Activated naive CD8-positive, alpha-beta T cell treated with anti-CD3 and anti-CD28 coated beads, Interleukin-2, amount 10 ng/mL, durations not matched to agents 7 days and 5 days (primary cell): Measurements from ENCODE around the gene RTN4R. TPM values are rescaled to one million over a fixed set of nuclear protein-coding genes. Genes with fewer than 3 reads are reported as not detected.
"Not testable (repeated sequence)": the region's sequence is repeated elsewhere in the genome, so short reads cannot be mapped to it uniquely, and the experiment has no call there.

Experiments
- ATAC-seq: fragments of 150-1000 bp; cut with Tn5 transposase; one replicate; pipeline ENCODE4 v1.10.0; 2021; ENCODE audit warnings: low read depth, moderate library complexity
- POLR2A ChIA-PET: fragments of 350-600 bp; sonication (Branson Sonifier 250); formaldehyde crosslinking; loops from one replicate; lab custom pipeline; 2021; ENCODE audit warnings: antibody characterized with exemption; lab: Charles Lee
- DNase-seq: peaks from one replicate; pipeline ENCODE4 v3.0.0; 2021
- H3K27ac Mint-ChIP-seq: one replicate; pipeline ENCODE4 v1.8.0; 2022; ENCODE audit warnings: mild to moderate bottlenecking, mixed read lengths
- H3K27me3 Mint-ChIP-seq: one replicate; pipeline ENCODE4 v1.8.0; 2022; ENCODE audit warnings: mild to moderate bottlenecking, moderate library complexity, mixed read lengths
- H3K36me3 Mint-ChIP-seq: one replicate; pipeline ENCODE4 v1.8.0; 2021; ENCODE audit warnings: mild to moderate bottlenecking, mixed read lengths
- H3K4me1 Mint-ChIP-seq: one replicate; pipeline ENCODE4 v1.8.0; 2021; ENCODE audit warnings: mixed read lengths
- H3K4me3 Mint-ChIP-seq: one replicate; pipeline ENCODE4 v1.8.0; 2022; ENCODE audit warnings: mild to moderate bottlenecking, moderate library complexity, mixed read lengths
- H3K9me3 Mint-ChIP-seq: one replicate; pipeline ENCODE4 v1.8.0; 2021; ENCODE audit warnings: mixed read lengths
- total RNA-seq, 2 experiments: library from RNA; stranded (reverse); gene quantifications; one replicate each; pipeline ENCODE4 v1.2.3, GENCODE V29; 2021

Gene RTN4R
- total RNA-seq, 2 experiments from 2014 or later, result 5.7 to 6.1 TPM

DNA sequence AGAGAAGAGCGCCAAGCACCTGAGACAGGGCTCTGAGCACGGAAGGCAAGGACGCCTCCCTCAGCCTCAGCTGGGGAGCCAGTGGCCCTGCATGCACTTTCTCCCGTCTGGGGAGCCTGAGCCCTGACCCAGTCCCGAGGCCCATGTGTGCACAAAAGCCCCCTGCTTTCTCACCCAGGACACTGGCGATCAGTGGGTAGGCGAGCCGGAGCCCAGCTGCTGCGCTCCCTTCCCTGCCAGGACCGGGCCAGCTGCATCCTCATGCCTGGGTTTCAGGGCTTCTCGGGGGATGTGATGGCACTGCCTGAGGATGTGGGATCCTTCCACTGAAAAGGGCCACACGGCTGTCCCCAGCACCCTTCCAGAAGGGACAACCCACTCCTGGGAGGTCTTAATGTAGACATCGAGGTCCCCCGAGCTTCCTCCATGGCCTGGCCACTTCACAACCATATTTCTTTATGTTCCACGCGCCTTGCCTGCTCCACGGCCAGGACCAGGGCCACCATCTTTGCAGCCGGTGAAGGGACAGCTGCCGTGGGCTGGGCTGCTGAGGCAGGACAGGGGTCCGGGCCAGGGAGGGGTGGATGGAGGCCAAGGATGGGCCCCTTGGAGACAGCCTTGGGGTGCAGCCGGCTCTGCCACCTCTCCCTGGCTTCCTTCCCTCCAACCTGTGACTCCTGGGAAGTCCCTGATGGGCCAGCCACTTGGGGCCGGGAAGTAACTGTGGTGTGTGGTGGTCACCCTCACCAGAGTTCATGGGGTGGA is 10.8 kb upstream of the RTN4R start:
- ATAC-seq, DNase-seq, H3K9me3 Mint-ChIP-seq, H3K27ac Mint-ChIP-seq, POLR2A ChIA-PET, H3K4me3 Mint-ChIP-seq, H3K4me1 Mint-ChIP-seq, H3K36me3 Mint-ChIP-seq, H3K27me3 Mint-ChIP-seq: not testable (repeated sequence)

DNA sequence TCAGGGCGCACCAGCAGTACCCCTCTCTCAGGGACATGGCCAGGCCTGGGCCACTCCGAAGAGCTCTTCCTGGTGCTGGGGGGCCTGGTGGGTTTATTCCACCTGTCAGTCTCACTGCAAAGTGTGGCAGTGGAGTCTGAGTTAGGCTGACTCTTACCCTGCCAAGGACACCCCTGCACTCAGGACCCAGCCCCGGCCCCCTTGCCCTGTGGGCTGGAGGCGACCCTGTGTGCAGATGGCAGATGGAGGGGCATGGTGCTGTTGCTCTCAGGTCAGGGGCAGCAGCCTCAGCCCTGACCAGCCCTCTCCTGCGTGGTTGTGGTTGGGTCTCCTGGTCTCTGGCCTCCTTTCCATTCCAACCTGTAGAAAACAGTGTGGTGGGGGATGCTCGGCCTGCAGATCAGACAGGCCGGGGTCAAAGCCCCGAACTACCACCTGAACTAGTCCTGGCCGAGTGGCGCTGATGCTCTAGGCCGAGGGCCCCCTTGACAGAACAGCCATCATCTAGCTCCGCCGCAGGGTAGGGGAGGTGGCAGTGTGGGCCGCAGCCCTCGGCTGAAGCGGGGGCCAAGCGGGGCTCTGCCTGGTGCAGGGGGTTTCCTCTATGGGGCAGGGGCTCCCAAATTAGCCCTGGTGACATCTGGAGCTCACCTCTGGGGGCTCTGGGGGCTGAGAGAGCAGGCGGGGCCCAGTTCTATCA is 10.0 kb upstream of the RTN4R start:
- POLR2A ChIA-PET, ATAC-seq, H3K27me3 Mint-ChIP-seq, H3K4me1 Mint-ChIP-seq, H3K27ac Mint-ChIP-seq, H3K36me3 Mint-ChIP-seq, H3K9me3 Mint-ChIP-seq, DNase-seq, H3K4me3 Mint-ChIP-seq: not testable (repeated sequence)

DNA sequence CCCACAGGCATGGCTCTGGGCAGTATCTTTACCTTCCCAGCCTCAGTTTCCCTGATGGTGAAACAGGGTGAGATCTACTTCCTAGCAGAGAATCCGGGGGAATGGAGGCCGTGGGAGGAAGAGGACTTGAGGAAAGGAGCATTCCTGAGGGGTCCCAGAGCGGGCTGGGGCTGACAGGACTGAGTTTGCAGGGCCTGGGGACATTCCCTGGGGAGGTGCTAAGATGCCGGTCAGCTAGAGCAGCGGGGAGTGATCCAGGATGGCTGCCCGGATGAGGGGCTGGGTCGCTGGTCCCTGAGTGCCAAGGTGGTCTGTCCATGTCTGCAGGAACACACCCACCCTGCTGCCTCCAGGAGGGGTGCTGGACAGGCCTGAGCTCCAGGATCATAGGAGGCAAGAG is 8.3 kb upstream of the RTN4R start:
- H3K27ac Mint-ChIP-seq, result no peak overlapping the region
- H3K36me3 Mint-ChIP-seq, result no peaks in the 10 kb centered on the region
- H3K4me3 Mint-ChIP-seq, result no peak overlapping the region
- POLR2A ChIA-PET, result no interaction called here
- H3K4me1 Mint-ChIP-seq, result peaks cover 2% of the 10 kb centered on the region
- H3K9me3 Mint-ChIP-seq, result no peaks in the 10 kb centered on the region
- H3K27me3 Mint-ChIP-seq, result no peaks in the 10 kb centered on the region
- ATAC-seq (no peak), DNase-seq (no peak)

DNA sequence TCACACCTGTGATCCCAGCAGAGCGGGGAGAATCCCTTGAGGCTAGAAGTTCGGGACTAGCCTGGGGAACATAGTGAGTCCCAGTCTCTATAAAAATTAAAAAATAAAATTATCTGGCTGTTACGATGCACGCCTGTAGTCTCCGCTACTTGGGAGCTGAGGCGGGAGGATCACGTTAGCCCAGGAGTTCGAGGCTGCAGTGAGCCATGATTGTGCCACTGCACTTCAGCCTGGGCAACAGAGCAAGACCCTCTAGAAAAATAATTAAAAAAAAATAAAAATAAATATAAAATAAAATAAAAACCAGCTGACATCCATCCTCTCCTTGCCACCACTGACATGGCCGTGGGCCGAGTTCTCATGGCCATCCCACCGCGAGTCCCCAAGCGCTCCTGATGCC is 7.7 kb upstream of the RTN4R start:
- Mint-ChIP-seq H3K27ac (no peak overlapping the region), H3K4me3 (no peak overlapping the region), H3K27me3 (no peaks in the 10 kb centered on the region), H3K4me1 (peaks cover 2% of the 10 kb centered on the region), H3K9me3 (no peaks in the 10 kb centered on the region), H3K36me3 (no peaks in the 10 kb centered on the region)
- DNase-seq (no peak), ATAC-seq (no peak)
- POLR2A ChIA-PET, result no interaction called here

DNA sequence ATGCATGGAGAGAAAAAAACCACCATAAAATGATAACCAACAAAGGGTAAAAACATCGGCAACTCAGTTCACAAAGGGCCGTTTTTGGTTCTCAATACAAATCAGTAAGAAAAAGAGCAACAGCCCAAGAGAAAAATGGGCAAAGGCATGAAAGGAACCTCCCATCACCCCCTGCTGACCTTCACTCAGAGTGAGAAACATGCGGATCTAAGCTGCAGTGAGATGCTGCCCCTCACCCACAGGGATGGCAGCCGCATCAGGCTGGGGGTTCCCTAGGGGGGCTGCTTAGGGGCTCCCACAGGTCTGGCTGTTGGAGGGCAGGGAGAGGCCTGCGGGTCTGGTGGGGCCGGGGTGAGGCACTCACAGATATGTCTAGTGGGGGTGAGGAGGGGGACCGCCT is 7.2 kb upstream of the RTN4R start:
- H3K27me3 Mint-ChIP-seq, H3K27ac Mint-ChIP-seq, H3K9me3 Mint-ChIP-seq, H3K36me3 Mint-ChIP-seq, ATAC-seq, DNase-seq, H3K4me1 Mint-ChIP-seq, H3K4me3 Mint-ChIP-seq, POLR2A ChIA-PET: not testable (repeated sequence)

DNA sequence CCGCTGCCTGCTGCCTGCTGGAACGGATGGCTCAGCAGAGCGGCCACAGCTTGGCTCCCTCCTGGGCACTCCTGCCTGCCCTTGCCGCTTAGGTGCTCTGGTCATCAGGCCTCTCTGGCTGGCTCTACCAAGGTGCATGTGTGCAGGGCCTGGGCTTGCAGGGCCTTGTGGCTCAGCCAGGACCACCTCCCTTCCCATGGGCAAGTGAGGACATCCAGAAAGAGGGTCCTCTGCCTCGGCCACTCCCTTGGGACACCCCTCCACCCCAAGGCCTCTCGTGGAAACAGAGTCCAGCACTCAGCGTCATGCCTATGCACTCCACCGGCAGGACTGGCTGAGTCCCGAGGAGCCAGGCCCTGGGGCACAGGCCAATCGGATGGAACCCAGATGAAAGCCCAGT is 6.3 kb upstream of the RTN4R start:
- POLR2A ChIA-PET, ATAC-seq, H3K36me3 Mint-ChIP-seq, H3K27ac Mint-ChIP-seq, H3K9me3 Mint-ChIP-seq, H3K4me3 Mint-ChIP-seq, H3K27me3 Mint-ChIP-seq, DNase-seq, H3K4me1 Mint-ChIP-seq: not testable (repeated sequence)

DNA sequence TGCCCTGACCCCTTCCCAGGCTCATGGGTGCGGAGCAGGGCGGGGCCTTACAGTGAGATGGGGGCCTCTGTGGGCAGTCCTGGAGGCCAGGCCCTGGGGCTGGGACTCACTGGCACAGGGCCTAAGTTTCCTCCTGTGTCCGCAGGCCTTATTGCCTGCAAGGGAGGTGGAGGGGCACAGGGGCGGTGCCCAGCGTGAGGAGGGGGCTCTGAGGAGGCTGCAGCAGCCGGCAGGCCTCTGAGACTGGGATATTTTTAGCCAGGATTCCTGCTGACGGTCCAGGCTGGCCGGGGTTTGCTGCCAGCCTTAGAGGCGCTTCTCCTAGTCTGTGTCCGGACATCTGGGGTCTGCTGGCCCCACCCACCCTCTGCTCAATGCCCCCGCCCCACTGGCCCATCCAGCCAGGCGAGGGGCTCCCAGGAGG is 5.7 kb upstream of the RTN4R start:
- POLR2A ChIA-PET, result no interaction called here
- Mint-ChIP-seq H3K27ac (no peak overlapping the region), H3K4me3 (no peak overlapping the region), H3K36me3 (no peaks in the 10 kb centered on the region), H3K4me1 (peaks cover under 1% of the 10 kb centered on the region), H3K9me3 (no peaks in the 10 kb centered on the region), H3K27me3 (peaks cover under 1% of the 10 kb centered on the region)
- ATAC-seq, result no peak
- no peak for DNase-seq

DNA sequence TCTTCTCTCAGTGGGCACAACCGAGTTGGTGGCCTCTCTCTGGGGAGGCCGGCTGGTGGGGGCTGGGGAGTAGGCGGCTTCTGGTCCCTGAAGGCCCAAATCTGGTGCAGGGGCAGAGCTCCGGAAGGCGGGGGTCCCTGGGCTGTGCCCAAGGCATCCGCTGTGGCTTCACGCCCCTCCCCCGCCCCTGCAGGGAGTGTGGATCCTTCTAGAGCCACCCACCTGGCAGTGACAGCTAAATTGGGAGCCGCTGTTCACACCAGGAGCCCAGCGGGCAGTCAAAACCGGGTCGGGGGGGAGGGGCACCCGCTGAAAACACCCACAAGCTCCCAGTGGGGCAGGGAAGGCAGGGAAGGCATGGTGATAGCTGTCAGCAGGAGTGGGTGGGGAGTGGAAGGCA is 4.6 kb upstream of the RTN4R start:
- Mint-ChIP-seq H3K27ac (no peak overlapping the region), H3K4me1 (peaks cover 1% of the 10 kb centered on the region), H3K36me3 (no peaks in the 10 kb centered on the region), H3K27me3 (peaks cover 2% of the 10 kb centered on the region), H3K4me3 (no peak overlapping the region), H3K9me3 (no peaks in the 10 kb centered on the region)
- POLR2A ChIA-PET, result no interaction called here
- ATAC-seq (no peak), DNase-seq (no peak)

DNA sequence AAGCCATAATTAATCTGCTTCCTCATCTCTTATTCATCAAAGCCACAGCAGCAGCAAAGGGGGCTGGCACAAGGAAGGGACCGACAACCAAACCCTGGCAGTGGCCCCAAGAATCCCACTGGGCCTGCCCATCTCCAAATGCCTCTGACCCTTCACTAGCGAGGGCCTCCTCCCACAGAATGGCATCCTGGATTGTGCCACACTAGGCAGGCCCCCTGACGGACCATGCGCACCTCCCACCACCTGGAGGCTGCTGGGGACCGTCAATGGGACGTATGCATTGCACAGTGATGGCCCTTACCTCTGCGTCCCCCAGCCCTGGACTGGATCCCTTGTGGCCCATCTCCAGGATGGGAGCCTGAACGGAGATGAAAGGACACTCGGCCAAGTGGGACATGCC is 4.1 kb upstream of the RTN4R start:
- no peak overlapping the region for H3K4me3 Mint-ChIP-seq
- H3K36me3 Mint-ChIP-seq, result no peaks in the 10 kb centered on the region
- DNase-seq (no peak), ATAC-seq (no peak)
- no peak overlapping the region for H3K27ac Mint-ChIP-seq
- POLR2A ChIA-PET, result no interaction called here
- H3K27me3 Mint-ChIP-seq, result peaks cover 2% of the 10 kb centered on the region
- no peaks in the 10 kb centered on the region for H3K9me3 Mint-ChIP-seq
- peaks cover 1% of the 10 kb centered on the region for H3K4me1 Mint-ChIP-seq

DNA sequence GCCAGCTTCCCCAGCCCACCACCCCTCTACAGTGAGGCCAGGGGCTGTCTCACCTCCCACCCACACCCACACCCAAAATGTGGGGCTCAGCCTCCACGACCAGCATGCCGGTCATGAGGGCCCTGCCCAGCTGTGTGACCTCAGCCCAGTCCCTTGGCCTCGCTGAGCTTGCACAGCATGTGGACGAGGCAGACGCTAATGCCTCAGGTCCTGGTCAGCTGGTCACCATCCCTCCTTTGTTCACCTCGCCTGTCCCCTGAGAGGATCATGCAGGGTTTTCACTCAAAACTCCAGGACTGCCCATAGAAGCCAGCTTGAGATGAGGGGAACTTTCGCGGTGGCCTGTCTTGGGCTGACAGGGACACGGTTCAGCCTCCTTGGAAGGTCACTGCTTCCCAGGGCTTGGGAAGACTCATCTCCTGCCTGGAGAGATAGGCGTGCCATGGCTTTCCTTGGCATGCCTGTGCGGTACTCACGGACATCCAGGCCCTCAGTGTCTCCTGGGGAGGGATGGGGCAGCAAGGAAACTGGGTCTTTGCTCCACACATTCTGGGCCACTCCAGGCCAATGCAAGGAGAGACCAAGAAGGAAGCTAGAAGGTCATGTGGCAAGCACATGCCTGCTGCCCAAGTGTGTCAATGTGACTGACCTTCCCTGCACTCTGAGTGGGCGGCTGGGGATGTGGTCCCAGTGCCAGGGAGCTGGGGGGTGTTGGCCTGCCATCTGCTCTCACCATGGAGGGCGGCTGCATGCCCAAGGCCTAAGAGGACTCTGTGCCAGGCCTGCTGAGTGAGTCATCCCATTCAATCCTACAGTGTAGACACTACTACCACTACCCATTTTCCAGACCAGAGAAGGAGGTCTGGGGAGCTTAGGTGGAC is 3.2 kb upstream of the RTN4R start:
- no peak overlapping the region for H3K27ac Mint-ChIP-seq
- no peak for ATAC-seq
- H3K36me3 Mint-ChIP-seq, result no peaks in the 10 kb centered on the region
- POLR2A ChIA-PET, result no interaction called here
- H3K4me3 Mint-ChIP-seq, result no peak overlapping the region
- H3K27me3 Mint-ChIP-seq, result peaks cover 5% of the 10 kb centered on the region
- H3K4me1 Mint-ChIP-seq, result peaks cover 3% of the 10 kb centered on the region
- H3K9me3 Mint-ChIP-seq, result no peaks in the 10 kb centered on the region
- no peak for DNase-seq

DNA sequence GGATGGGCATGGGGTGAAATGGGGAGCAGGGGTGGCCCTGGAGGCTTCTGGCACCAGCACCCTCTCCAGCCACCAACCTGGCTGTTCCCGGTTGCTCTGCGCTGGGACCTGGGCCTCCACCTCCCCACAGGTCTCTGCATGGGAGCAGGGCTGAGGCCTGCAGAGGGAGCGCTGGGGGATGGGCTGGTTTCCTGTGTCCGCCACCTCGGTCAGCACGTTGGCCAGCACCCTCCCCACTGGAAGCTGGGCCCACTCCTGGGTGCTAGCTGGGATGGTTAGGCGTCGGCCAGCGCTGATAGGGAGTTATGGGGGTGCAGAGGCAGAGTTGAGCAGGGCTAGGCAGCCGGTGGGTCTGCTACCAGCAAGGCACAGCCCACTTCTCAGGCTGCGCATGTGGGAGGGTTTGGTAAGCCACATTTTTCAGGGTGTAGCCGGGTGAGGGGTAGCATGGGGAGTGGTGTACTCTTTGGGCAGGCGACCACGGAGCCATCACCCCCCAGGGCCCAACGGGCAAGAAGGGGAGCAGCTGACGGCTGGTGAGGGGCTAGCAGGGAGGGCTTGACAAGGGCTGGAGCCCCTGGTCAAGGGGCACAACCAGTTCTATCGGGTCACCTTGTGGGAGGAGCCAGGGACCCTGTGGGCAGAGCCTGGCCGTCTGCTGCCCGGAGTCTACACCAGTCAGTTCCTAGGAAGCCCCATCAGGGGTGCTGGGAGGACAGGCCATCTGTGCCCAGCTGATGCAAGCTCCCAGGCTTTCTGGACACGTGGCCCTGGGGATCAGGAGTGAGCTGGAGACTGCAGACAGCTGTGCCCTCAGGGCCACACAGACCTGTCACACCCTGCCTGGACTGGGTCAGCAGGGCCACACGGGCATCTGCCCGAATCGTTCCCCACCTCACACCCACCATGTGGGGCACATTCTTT is 2.3 kb upstream of the RTN4R start:
- DNase-seq, H3K27ac Mint-ChIP-seq, POLR2A ChIA-PET, H3K27me3 Mint-ChIP-seq, H3K4me1 Mint-ChIP-seq, H3K9me3 Mint-ChIP-seq, H3K36me3 Mint-ChIP-seq, H3K4me3 Mint-ChIP-seq, ATAC-seq: not testable (repeated sequence)

DNA sequence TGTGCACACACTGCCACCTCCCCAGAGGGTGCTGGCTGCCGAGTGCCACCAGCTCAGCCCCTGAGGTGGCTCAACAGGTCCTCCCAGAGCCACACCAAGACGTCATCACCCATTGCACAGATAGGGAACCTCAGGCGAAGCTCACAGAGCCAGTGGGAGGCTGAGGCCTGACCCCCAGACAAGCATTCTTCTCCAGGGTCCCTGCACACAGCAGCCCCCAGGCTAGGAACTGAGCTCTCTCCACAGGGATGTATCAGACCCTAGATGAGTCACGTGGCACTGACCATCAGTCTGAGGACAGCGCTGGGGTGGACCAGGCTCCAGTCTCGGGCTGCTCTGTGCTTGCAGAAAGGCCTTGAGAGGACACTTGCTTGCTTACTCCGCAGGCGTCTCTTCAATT is 1.6 kb upstream of the RTN4R start:
- H3K27me3 Mint-ChIP-seq, H3K4me1 Mint-ChIP-seq, H3K4me3 Mint-ChIP-seq, H3K27ac Mint-ChIP-seq, ATAC-seq, H3K36me3 Mint-ChIP-seq, DNase-seq, H3K9me3 Mint-ChIP-seq: not testable (repeated sequence)
- POLR2A ChIA-PET, result interaction anchor here (1.0 kb wide), 1 partner anchor 25 kb away, joined by 4 read pairs; no protein-coding TSS in a partner anchor

DNA sequence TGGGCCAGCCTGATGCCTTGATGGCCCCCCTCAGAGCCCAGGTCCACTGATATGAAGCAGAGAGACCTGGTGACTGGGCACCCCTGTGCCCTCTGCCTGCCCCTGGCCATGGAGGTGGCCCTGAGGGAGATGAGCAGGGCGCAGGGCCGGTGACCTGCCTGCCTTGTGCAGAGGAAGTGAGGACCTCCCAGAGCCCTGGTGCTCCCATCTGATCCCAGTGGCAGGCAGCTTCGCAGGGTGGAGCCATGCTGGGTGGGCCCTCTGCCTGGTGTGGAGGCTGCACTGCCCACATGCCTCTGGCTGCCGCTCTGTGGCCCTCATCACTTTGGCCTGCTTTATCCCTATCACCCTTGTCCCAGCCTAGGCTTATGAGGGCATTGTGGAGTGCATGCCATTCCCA is 1.1 kb upstream of the RTN4R start:
- DNase-seq, H3K4me3 Mint-ChIP-seq, H3K27me3 Mint-ChIP-seq, ATAC-seq, H3K9me3 Mint-ChIP-seq, H3K36me3 Mint-ChIP-seq, H3K27ac Mint-ChIP-seq, H3K4me1 Mint-ChIP-seq: not testable (repeated sequence)
- POLR2A ChIA-PET, result interaction anchor here (1.0 kb wide), 1 partner anchor 25 kb away, joined by 4 read pairs; no protein-coding TSS in a partner anchor
